Mammary epithelial cell (primary cell): ENCODE data around the gene CMSS1.

Experiments
- CTCF ChIP-seq, 2 donors: IDR thresholded peaks in 1 of 2; conservative IDR thresholded peaks in 1 of 2; 2 replicates each; pipeline ENCODE4 v1.5.1; 2011 to 2012; ENCODE audit warnings: inconsistent platforms in 2 of 2, low read length in 2 of 2, mild to moderate bottlenecking in 2 of 2, control low read depth in 1 of 2, low read depth in 1 of 2; ENCODE audit not compliant: insufficient read depth in 1 of 2; ENCODE audit errors: extremely low read depth in 1 of 2
- EZH2 ChIP-seq: IDR thresholded peaks from 2 replicates; pipeline ENCODE4 v1.6.1; 2012; ENCODE audit warnings: low read length, inconsistent platforms, borderline replicate concordance

GRCh38 chr3:99969136-99969535 lies 151.5 kb downstream of the CMSS1 start:
- TF ChIP-seq CTCF (conservative IDR thresholded peaks at IDR 0.05 in 1 of 2, IDR thresholded peaks at IDR 0.05 in 1 of 2; ENCODE audit: extremely low read depth in 1 of 2, insufficient read depth in 1 of 2, low read depth in 1 of 2, low read length in 2 of 2) (no peak), EZH2 (no peak)
